GM18519 (cell line): ENCODE data around the gene BICDL2.

Experiments used
- ATAC-seq: cut with Tn5 transposase; IDR thresholded peaks from one replicate; pipeline ENCODE4 v1.9.1; 2021; ENCODE audit warnings: mild to moderate bottlenecking, moderate library complexity; ENCODE audit not compliant: unreplicated experiment, low FRiP score

BICDL2 gene

DNA sequence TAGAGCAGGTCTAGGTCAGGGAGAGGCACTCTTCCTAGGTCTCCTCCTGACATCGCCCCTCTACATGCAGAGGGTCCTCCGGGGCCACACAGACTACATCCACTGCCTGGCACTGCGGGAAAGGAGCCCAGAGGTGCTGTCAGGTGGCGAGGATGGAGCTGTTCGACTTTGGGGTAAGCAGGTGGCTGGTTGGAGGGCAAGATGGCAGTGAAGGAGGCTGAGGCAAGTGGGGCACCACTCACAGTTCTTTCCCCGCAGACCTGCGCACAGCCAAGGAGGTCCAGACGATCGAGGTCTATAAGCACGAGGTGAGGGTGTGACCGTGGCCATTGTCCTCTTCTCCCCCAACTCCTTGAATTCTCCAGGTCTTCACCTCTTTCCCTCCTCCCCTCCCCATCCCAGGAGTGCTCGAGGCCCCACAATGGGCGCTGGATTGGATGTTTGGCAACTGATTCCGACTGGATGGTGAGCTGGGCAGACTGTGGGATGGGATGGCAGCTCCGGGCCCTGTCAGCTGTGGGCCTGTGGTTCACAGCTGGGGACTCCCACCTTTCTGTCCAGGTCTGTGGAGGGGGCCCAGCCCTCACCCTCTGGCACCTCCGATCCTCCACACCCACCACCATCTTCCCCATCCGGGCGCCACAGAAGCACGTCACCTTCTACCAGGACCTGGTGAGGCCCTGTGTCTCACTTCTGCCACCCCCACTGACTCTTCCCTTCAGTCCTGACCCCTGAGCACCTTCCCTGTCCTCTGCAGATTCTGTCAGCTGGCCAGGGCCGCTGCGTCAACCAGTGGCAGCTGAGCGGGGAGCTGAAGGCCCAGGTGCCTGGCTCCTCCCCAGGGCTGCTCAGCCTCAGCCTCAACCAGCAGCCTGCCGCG, 9.9 kb downstream of the BICDL2 start:
- no peak for ATAC-seq

GRCh38 chr16:3026003-3026378, 10.8 kb downstream of the BICDL2 start:
- no peak for ATAC-seq

GRCh38 chr16:3025032-3026002, 11.4 kb downstream of the BICDL2 start:
- no peak for ATAC-seq

DNA sequence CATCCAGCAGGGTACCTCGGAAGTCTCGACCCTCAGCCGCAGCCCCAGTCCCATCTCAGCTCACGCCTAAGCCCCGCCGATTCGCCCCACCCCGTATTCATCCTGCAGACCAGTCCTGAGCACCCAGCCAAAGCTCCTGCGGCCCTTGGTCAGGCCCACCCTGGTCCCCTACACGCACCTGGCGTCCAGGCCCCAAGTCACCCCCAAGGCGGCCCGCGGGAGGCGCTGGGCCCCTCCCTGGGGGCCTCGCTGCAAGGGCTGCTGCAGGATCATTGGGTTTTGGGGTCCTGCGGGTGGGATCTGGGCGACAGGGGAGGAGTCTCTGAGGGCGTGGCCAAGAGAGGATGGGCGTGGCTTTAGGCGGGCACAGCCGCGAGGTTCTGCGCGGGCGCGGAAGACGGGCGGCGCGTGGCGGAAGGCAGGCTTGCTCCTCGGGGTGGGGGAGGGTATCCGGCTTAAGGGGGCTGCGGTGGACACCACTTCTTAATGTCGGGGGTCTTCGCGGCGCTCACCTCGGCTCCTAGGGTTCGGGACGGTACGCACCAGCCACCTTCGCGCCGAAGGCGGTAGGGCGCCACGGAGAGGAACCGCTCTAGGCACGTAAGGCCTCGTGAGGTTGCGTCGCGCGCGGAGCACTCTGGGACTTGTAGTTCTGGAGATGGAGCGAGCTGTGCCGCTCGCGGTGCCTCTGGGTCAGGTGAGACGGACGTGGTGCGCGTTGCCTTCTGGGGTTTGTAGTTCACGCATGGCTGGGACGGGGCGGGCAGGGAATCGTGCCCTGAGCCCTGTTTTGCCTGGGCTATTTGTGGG, 12.9 kb downstream of the BICDL2 start, which contains the start of the genes HCFC1R1 and THOC6:
Gene HCFC1R1, minus strand, starts transcription at position 274 of the 810 bp plus-strand sequence. Its CDS starts 1 bp downstream, at position 273.
Gene THOC6, plus strand, starts transcription at position 367 of the 810 bp plus-strand sequence. Its CDS starts 292 bp downstream, at position 659.
- peak; percentile 44 for ATAC-seq

GRCh38 chr16:3023415-3023668, 13.4 kb downstream of the BICDL2 start:
- no peak for ATAC-seq

DNA sequence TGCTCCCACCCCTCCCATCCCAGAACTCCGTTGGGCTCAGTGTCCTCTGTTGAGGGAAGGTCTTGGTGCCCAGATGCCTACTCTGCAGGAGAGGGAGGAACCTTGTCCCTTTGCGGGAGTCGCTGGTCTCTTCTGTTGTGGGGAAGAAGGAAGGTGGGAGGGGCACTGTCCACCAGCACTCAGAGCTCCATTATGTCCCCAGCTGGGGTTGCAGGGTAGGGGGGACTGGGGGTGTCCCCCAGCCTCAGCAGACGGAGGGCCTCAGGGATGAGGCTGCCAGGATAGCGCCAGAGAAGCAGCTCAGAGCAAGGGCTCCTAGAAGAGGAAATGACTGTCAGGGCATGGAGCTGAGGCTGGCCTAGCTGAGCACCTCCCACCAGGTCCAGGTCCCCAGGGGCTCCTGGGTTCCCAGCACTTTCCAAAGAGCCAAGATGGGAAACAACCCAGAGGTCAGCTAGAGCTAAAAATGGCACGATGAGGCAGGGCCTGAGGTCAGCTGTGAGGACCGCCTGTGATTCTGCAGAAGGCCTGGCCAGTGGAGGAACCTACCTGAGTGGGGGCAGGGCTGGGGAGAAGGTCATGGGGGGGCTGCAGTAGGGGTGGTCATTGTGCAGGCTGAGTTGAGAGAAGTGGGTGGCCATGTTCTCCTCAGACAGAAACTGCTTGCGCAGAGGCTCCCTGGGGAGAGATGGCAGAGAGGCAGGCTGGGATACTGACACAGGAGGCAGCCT, 13.9 kb downstream of the BICDL2 start:
- ATAC-seq: no peak

DNA sequence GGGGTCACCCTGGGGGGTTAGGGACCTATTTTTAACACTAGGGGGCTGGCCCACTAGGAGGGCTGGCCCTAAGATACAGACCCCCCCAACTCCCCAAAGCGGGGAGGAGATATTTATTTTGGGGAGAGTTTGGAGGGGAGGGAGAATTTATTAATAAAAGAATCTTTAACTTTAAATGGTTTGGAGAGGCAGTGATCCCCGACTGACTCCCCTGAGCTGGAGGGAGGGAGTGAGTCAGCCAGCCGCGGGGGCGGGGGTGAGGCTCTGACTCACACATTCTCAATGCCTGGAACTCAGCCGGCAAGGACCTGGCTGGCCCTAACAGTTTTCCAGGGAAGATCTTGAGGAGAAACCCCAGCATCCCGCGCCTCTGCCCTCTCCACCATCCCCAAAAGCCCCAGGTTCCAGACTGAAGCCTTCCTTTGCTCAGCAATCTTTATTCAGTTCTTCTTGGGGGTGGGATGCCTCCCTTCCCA, 14.5 kb downstream of the BICDL2 start:
- ATAC-seq: no peak

GRCh38 chr16:3021449-3022207, 15.1 kb downstream of the BICDL2 start:
- ATAC-seq: no peak

DNA sequence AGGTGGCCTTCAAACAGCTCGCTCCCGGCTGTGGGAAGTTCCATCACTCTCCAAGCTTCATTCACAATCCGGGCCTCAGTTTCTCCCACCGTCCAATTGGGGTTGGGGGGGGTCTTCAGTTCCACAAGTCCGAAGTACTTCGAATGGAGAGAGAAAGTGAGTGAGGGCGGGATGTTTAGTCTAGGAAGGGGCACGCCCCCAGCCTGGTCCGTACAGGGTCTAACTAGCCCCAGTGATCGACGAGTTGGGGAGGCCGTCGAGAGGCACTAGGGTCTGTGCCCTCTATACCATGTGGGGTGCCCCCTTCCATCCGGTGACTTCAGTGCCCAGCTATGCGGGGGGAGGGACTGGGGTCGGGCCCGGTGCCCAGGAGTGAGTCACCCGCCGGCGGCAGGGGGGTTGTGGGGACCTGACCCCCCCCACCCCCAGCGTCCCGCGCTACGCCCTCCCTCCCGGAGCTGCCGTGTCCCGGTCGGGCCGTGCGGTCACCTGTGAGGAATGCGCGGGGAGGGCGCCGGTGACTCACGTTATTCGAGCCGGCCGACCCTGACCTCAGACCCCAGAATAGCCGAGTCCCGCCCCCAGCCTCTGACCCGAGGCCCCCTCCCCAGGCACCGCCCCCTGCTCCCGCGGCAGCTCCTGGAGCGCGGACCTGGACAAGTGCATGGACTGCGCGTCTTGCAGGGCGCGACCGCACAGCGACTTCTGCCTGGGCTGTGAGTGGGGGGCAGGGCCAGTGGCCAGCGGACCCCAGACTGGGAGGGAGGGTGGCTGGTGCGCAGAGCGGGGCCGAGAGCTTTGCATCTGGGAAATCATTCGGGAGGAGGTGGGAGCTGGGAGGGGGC, 15.9 kb downstream of the BICDL2 start:
- ATAC-seq: no peak

DNA sequence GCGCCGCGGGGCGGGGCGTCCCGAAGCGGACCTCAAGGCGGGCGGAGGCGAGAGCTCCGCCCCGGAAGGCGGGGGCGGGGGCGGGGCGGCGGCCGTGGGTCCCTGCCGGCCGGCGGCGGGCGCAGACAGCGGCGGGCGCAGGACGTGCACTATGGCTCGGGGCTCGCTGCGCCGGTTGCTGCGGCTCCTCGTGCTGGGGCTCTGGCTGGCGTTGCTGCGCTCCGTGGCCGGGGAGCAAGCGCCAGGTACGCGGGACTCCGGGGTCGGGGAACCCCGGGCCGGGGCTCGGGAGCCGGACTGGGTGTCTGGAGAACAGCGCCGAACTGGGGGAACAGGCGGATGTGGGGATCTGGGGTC, 16.5 kb downstream of the BICDL2 start, which contains the start of gene TNFRSF12A:
Gene TNFRSF12A, plus strand, starts transcription at position 122 of the 357 bp plus-strand sequence. Its CDS starts 30 bp downstream, at position 152.
- ATAC-seq: no peak

DNA sequence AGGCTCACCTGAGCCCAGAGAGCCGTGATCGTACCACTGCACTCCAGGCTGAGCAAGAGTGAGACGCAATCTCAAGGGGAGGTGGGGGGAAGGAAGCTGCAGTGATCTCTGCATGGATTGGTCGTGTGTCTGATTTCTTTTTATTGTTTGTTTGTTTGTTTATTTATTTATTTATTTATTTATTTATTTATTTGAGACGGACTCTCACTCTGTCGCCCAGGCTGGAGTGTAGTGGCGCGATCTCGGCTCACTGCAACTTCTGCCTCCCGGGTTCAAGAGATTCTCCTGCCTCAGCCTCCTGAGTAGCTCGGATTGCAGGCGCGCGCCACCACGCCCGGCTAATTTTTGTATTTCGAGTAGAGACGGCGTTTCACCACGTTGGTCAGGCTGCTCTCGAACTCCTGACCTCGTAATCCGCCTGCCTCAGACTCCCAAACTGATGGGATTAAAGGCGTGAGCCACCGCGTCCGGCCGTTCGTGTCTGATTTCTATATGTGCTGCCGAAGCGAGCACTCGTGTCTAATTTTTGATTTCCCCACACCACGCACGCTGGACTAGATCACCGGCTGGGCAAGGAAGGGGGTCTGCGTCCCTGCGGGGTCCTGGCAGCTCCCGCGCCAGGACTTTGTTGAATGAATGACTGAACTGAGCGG, 17.0 kb downstream of the BICDL2 start:
- no peak for ATAC-seq

DNA sequence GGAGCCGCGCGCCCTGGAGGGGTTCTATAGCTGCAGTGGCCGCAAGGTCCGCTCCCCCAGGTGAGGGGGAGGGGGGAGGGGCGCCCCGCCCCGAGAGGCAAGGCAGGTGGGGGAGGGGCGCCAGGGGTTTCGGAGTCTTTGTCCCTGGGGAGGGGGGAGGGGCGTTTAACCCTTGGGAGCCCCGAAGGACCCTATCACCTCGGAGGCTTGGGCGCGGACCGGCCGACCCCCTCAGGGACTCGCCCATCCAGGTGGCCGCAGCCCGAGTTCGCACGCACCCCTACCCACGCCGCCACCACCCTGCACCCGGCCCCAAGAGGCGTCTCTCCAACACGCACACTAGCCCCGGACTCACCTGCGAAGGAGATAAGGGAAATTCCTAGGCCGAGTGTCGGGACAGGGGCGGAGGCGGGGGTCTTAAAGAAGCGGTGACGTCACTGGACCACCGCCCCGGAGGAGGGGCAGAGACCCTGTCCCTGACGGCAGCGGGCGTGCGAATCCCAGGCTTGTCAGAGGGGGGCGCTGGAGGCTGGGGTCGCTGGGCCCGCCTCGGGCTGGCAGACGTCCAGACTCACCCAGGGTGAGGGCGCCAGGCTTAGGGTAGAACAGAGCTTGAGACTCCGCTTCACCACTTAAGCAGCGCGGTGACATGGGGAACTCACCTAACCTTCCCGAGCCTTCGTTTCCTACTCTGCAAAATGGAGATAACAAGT, 18.8 kb downstream of the BICDL2 start, which contains the start of gene CLDN6:
Gene CLDN6, minus strand, starts transcription at position 390 of the 713 bp plus-strand sequence. CDS start 2,162 bp downstream, outside the sequence.
- ATAC-seq: no peak

DNA sequence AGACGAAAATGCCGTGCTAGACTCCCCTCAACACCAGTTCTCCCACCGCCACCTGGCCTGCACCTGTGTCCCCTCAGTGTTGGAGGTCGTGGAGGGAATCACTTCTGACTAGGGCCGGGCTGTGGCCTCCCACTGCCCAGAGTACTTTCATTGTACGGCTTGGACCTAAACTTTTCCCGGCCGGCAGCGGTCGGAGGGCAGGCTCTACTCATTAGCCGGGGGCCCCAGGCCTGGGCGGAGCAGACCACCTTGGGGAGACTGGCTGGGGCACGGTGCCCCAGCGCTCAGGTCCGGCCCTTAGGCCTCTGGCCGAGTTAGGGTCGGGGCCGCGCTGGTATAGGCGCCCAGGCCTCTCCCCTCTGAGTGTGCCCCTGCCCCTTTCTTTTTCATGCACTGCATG, 19.4 kb downstream of the BICDL2 start:
- no peak for ATAC-seq

GRCh38 chr16:3015865-3016521, 20.8 kb downstream of the BICDL2 start:
- ATAC-seq: no peak

DNA sequence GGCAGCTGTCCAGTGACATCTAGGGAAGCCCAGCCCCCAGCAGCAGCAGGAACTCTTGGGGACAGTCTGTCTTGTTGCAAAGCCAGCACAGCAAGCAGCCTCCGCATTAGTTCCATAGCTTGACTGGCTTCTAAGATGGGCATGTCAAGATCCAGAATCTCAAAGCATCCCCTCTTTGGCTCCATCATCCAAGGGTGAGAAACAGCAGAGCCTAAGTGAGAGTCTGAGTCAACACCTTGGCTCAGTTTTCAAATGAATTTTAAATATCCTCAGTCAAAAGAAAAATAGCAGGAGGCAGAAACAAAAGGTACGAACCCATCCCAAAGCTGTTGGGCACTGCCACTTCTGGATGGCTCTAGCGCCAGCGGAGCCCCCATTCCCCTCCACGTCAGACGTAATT, 21.8 kb downstream of the BICDL2 start:
- no peak for ATAC-seq

DNA sequence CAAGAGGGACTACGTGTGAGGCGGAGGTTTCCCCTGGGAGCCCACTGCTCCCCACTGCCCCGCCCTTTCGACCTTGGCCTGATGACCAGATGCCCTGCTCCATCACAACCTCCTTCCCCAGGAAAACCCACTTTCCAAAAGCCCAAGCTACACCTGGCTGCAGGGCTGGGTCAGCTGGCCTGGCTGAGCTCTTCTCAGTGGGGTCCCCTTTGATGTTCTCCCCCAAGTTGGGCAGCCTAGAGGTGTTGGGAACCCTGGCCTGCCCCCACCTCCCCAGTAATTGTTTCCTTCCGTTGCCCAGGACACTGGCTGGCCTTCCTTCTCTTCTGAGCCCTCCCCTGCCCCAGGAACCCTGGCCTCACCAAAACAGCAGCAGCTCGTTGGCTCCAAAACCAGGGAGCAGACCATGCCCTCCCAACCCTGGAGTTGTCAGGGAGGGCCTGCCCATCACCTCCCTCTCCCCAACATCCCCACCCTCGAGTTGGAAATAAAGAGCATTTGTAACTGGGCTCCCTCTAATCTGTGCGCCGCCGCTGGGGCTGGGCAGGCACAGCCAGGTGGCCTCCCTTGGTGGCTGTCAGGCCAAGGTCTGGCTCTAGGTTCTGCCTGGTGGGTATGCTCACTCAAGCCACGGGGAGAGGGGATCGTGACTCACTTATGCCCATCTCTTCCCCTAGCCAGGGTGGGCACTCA, 22.6 kb downstream of the BICDL2 start:
- no peak for ATAC-seq
